GM12891 (cell line): ENCODE measurements around the gene RPA1.

Source experiments
- PAX5 ChIP-seq: IDR thresholded peaks from 2 replicates; pipeline ENCODE4 v1.6.1; 2011; ENCODE audit warnings: low read length, moderate library complexity, mild to moderate bottlenecking; ENCODE audit not compliant: insufficient read depth, severe bottlenecking
- POLR2A ChIP-seq: IDR thresholded peaks from 2 replicates; pipeline ENCODE4 v1.6.1; 2011; ENCODE audit warnings: low read depth, low read length, control low read depth
- POLR2AphosphoS5 ChIP-seq: IDR thresholded peaks from 2 replicates; pipeline ENCODE4 v1.6.1; 2011; ENCODE audit warnings: low read depth, low read length, control low read depth
- SPI1 ChIP-seq: IDR thresholded peaks from 2 replicates; pipeline ENCODE4 v1.6.1; 2011; ENCODE audit warnings: low read depth, low read length, control low read depth
- TAF1 ChIP-seq: IDR thresholded peaks from 2 replicates; pipeline ENCODE4 v1.6.1; 2011; ENCODE audit warnings: low read depth, low read length, control low read depth

GRCh38 chr17:1894753-1895339, 65.0 kb downstream of the RPA1 start:
- TF ChIP-seq TAF1 = no peak
- TF ChIP-seq POLR2A = no peak
- no peak for TF ChIP-seq SPI1
- TF ChIP-seq POLR2AphosphoS5 = no peak
- TF ChIP-seq PAX5 = no peak
